OCI-LY3 (cell line): Measurements from ENCODE around the gene CBY1.

Source experiments
- CTCF ChIP-seq: fragments of 200-600, 300-600 bp; sonication (generic); IDR thresholded peaks from 2 replicates; pipeline ENCODE4 v1.5.1; 2014; ENCODE audit warnings: antibody characterized with exemption, low read length, low read depth
- EZH2phosphoT487 ChIP-seq: fragments of 200-600 bp; shearing (Covaris generic); IDR thresholded peaks from 2 replicates; pipeline ENCODE4 v1.6.1; 2018; ENCODE audit warnings: antibody characterized with exemption, mixed run types, low read depth

GRCh38 chr22:38656256-38657044 lies at the start of gene CBY1, which contains the start of gene FAM227A:
- TF ChIP-seq CTCF (no peak), EZH2phosphoT487 (no peak)
